Activated gamma-delta T cell (primary cell): ENCODE data around the gene ILRUN.
A peak's percentile ranks its signal among the peaks of the same experiment; 100 is the strongest.
"Not testable (repeated sequence)": the region's sequence is repeated elsewhere in the genome, so short reads cannot be mapped to it uniquely, and the experiment has no call there.

Source experiments
- DNase-seq: peaks from one replicate; lab custom pipeline; 2025; lab: John Stamatoyannopoulos, UW
- total RNA-seq, 2 donors: gene quantifications; one replicate each; lab custom pipeline; 2026; lab: John Stamatoyannopoulos, UW

The ILRUN gene
- 147 to 180 reads per million in 2 donors for total RNA-seq

- peak; percentile 94 for DNase-seq
Observed at GRCh38 chr6:34696739-34697543, at the start of gene ILRUN. Gene ILRUN, minus strand, starts transcription at chr6:34696767. Its CDS starts 164 bp downstream, at chr6:34696603.

- no peak for DNase-seq
Observed at GRCh38 chr6:34745277-34746103, 48.9 kb upstream of the ILRUN start.

GRCh38 chr6:34744294-34744647 is 47.7 kb upstream of the ILRUN start:
- not testable (repeated sequence) for DNase-seq

GRCh38 chr6:34743625-34744293 is 47.2 kb upstream of the ILRUN start:
- DNase-seq, result no peak

GRCh38 chr6:34742094-34742493 is 45.5 kb upstream of the ILRUN start:
- no peak for DNase-seq

- no peak for DNase-seq
Observed at GRCh38 chr6:34736823-34737222, 40.3 kb upstream of the ILRUN start.

- no peak for DNase-seq
Observed at GRCh38 chr6:34731393-34732060, 35.0 kb upstream of the ILRUN start.

- no peak for DNase-seq
Observed at GRCh38 chr6:34729631-34730470, 33.3 kb upstream of the ILRUN start.

GRCh38 chr6:34726055-34726454 is 29.5 kb upstream of the ILRUN start:
- no peak for DNase-seq

- no peak for DNase-seq
Observed at GRCh38 chr6:34723203-34723602, 26.6 kb upstream of the ILRUN start.

GRCh38 chr6:34722451-34722850 is 25.9 kb upstream of the ILRUN start:
- no peak for DNase-seq

- not testable (repeated sequence) for DNase-seq
Observed at GRCh38 chr6:34720160-34720559, 23.6 kb upstream of the ILRUN start.

GRCh38 chr6:34719646-34720045 is 23.1 kb upstream of the ILRUN start:
- not testable (repeated sequence) for DNase-seq

- DNase-seq, result no peak
Observed at GRCh38 chr6:34718976-34719375, 22.4 kb upstream of the ILRUN start.

- no peak for DNase-seq
Observed at GRCh38 chr6:34717466-34717865, 20.9 kb upstream of the ILRUN start.

- DNase-seq, result no peak
Observed at GRCh38 chr6:34714663-34715062, 18.1 kb upstream of the ILRUN start.

GRCh38 chr6:34712881-34713280 is 16.3 kb upstream of the ILRUN start:
- DNase-seq, result not testable (repeated sequence)

- no peak for DNase-seq
Observed at GRCh38 chr6:34709386-34709785, 12.8 kb upstream of the ILRUN start.

GRCh38 chr6:34705241-34705640 is 8.7 kb upstream of the ILRUN start:
- DNase-seq, result no peak

- no peak for DNase-seq
Observed at GRCh38 chr6:34701199-34701598, 4.6 kb upstream of the ILRUN start.
